ENCODE data around the gene FUOM. TPM values are rescaled to one million over a fixed set of nuclear protein-coding genes. Genes with fewer than 3 reads are reported as not detected.

Gene FUOM
- polyA plus RNA-seq, 1 of the 3 experiments (the other 2 are of a cell fraction), result 32.5 TPM

GRCh38 chr10:133311570-133311969 lies 46.2 kb downstream of the FUOM start:
- no peaks in the 10 kb centered on the region for H3K9me2 ChIP-seq
- H3K4me1 ChIP-seq (ENCODE audit: control insufficient read depth in 1 of 2, insufficient read depth in 2 of 2, low read depth in 1 of 2, low read length in 1 of 2), result peaks cover 8 to 19% of the 10 kb centered on the region in 2 experiments; a peak in 2 of 4 replicates
- H3K79me2 ChIP-seq (ENCODE audit: insufficient read depth), result peaks cover 23% of the 10 kb centered on the region
- TF ChIP-seq, protein P1, sequence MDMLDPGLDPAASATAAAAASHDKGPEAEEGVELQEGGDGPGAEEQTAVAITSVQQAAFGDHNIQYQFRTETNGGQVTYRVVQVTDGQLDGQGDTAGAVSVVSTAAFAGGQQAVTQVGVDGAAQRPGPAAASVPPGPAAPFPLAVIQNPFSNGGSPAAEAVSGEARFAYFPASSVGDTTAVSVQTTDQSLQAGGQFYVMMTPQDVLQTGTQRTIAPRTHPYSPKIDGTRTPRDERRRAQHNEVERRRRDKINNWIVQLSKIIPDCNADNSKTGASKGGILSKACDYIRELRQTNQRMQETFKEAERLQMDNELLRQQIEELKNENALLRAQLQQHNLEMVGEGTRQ (IDR thresholded peaks at IDR 0.05; ENCODE audit: borderline replicate concordance, low read depth, low read length), result no peak
- TF ChIP-seq POLR2AphosphoS5 (IDR thresholded peaks at IDR 0.05; ENCODE audit: low read depth, low read length) (no peak), SMC3 (IDR thresholded peaks at IDR 0.05; ENCODE audit: low read depth, low read length) (no peak), FOXJ3 (CRISPR knock-in tag; IDR thresholded peaks at IDR 0.05) (no peak)
- H3K36me3 ChIP-seq (replicated peaks in 1 of 2; ENCODE audit: control insufficient read depth in 1 of 2, insufficient read depth in 2 of 2, low read length in 1 of 2), result peaks cover 7 to 26% of the 10 kb centered on the region in 2 experiments
- no peak overlapping the region for H3K4me3 ChIP-seq (ENCODE audit: low read depth in 2 of 2, low read length in 1 of 2)
- no peaks in the 10 kb centered on the region for H3K9me3 ChIP-seq
- peaks cover 17% of the 10 kb centered on the region for H3F3A ChIP-seq (replicated peaks; ENCODE audit: insufficient read depth)
- H3K4me2 ChIP-seq, result no peak overlapping the region
- no peak for DNase-seq
- H3K9ac ChIP-seq, result no peak overlapping the region
- POLR2A ChIA-PET, result no interaction called here
- no peak overlapping the region for H3K27ac ChIP-seq (ENCODE audit: low read depth in 2 of 2, low read length in 1 of 2)
- H2AFZ ChIP-seq (ENCODE audit: low read depth), result no peak overlapping the region
- no peaks in the 10 kb centered on the region for H3K27me3 ChIP-seq (ENCODE audit: insufficient read depth)
- 91% methylated on average over 5 of the region's 10 CpGs for WGBS (ENCODE audit: low lambda C conversion rate)
- CTCF ChIA-PET, result interaction anchor here (1.3 kb wide), 1 partner anchor 18 kb away, joined by 3 read pairs; no protein-coding TSS in a partner anchor
- peaks cover 24% of the 10 kb centered on the region for H4K20me1 ChIP-seq (ENCODE audit: insufficient read depth)

GRCh38 chr10:133310789-133311188 lies 47.0 kb downstream of the FUOM start:
- peaks cover 8 to 19% of the 10 kb centered on the region in 2 experiments; a peak in 2 of 4 replicates for H3K4me1 ChIP-seq (ENCODE audit: control insufficient read depth in 1 of 2, insufficient read depth in 2 of 2, low read depth in 1 of 2, low read length in 1 of 2)
- no peaks in the 10 kb centered on the region for H3K27me3 ChIP-seq (ENCODE audit: insufficient read depth)
- peaks cover 7 to 26% of the 10 kb centered on the region in 2 experiments for H3K36me3 ChIP-seq (replicated peaks in 1 of 2; ENCODE audit: control insufficient read depth in 1 of 2, insufficient read depth in 2 of 2, low read length in 1 of 2)
- TF ChIP-seq RXRA (IDR thresholded peaks at IDR 0.05; ENCODE audit: borderline replicate concordance, low read depth) (no peak), ELF1 (IDR thresholded peaks at IDR 0.05) (no peak), MEF2A (IDR thresholded peaks at IDR 0.05; ENCODE audit: borderline replicate concordance, low read depth) (no peak), GATA2 (CRISPR knock-in tag; IDR thresholded peaks at IDR 0.05) (no peak), TAF1 (IDR thresholded peaks at IDR 0.05; ENCODE audit: borderline replicate concordance, low read depth, low read length) (no peak), USF1 (IDR thresholded peaks at IDR 0.05; ENCODE audit: borderline replicate concordance, low read depth) (no peak), EP300 (IDR thresholded peaks at IDR 0.05; ENCODE audit: borderline replicate concordance in 1 of 2, low read depth in 1 of 2, low read length in 1 of 2) (no peak)
- TF ChIP-seq, protein P2, sequence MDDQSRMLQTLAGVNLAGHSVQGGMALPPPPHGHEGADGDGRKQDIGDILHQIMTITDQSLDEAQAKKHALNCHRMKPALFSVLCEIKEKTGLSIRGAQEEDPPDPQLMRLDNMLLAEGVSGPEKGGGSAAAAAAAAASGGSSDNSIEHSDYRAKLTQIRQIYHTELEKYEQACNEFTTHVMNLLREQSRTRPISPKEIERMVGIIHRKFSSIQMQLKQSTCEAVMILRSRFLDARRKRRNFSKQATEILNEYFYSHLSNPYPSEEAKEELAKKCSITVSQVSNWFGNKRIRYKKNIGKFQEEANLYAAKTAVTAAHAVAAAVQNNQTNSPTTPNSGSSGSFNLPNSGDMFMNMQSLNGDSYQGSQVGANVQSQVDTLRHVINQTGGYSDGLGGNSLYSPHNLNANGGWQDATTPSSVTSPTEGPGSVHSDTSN (IDR thresholded peaks at IDR 0.05), result no peak
- no peak overlapping the region for H3K27ac ChIP-seq (ENCODE audit: low read depth in 2 of 2, low read length in 1 of 2)
- DNase-seq, result no peak
- H2AFZ ChIP-seq (ENCODE audit: low read depth), result no peak overlapping the region
- peaks cover 17% of the 10 kb centered on the region for H3F3A ChIP-seq (replicated peaks; ENCODE audit: insufficient read depth)
- peaks cover 31% of the 10 kb centered on the region for H4K20me1 ChIP-seq (ENCODE audit: insufficient read depth)
- WGBS (ENCODE audit: low lambda C conversion rate), result 96% methylated on average over 8 of the region's 8 CpGs
- H3K9me2 ChIP-seq, result no peaks in the 10 kb centered on the region
- H3K9me3 ChIP-seq, result no peaks in the 10 kb centered on the region
- H3K4me2 ChIP-seq, result no peak overlapping the region
- no peak overlapping the region for H3K9ac ChIP-seq
- H3K4me3 ChIP-seq (ENCODE audit: low read depth in 2 of 2, low read length in 1 of 2), result no peak overlapping the region
- POLR2A ChIA-PET, result no interaction called here
- CTCF ChIA-PET, result interaction anchor here (1.3 kb wide), 1 partner anchor 19 kb away, joined by 3 read pairs; no protein-coding TSS in a partner anchor
- peaks cover 31% of the 10 kb centered on the region for H3K79me2 ChIP-seq (ENCODE audit: insufficient read depth)

All from SK-N-SH (cell line).